HG03432 (cell line): ENCODE data around the gene POLE4.

Source experiments
- ATAC-seq: cut with Tn5 transposase; IDR thresholded peaks from one replicate; pipeline ENCODE4 v1.9.1; 2021; ENCODE audit warnings: mild to moderate bottlenecking, moderate library complexity; ENCODE audit not compliant: unreplicated experiment

The POLE4 gene

GRCh38 chr2:74985978-74986609 lies 27.7 kb downstream of the POLE4 start:
- no peak for ATAC-seq

DNA sequence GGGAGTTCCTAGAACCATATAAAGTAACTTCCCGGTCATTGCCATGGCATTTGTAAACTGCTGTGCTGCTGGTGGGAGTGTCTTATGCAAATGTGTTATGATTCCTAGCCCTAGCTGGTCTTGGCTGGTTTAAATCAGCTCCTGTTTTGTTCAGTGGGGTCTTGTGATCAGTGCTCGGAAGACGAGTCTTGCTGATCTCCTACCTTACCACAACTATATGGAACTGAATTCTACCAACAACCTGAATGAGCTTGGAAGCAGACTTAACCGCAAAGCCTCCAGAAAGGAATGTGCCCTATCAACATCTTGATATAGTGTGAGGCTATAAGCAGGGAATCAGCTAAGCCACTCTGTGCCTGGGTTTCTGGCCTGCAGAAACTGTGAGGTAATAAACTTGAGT lies 33.5 kb downstream of the POLE4 start:
- no peak for ATAC-seq

DNA sequence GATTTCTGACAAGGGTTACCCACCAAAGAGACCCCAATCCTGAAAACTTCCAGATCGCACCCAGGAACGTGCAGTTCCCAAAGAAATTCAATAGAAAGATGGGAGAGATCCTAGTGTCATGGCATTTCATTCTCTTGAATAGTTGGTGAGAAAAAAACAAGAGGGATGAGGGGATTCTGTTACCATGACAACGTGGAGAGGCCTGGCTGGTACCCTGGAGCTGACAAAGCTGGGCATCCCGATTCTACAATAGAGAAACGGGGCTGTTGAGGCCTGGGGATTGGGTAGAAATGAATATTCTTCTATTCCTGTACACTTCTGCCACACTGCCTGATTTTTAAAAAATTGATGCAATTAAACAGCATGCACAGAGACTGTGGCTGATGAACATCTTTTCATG lies 41.0 kb downstream of the POLE4 start:
- no peak for ATAC-seq

- no peak for ATAC-seq
Observed at GRCh38 chr2:75002007-75002406, 43.6 kb downstream of the POLE4 start.

DNA sequence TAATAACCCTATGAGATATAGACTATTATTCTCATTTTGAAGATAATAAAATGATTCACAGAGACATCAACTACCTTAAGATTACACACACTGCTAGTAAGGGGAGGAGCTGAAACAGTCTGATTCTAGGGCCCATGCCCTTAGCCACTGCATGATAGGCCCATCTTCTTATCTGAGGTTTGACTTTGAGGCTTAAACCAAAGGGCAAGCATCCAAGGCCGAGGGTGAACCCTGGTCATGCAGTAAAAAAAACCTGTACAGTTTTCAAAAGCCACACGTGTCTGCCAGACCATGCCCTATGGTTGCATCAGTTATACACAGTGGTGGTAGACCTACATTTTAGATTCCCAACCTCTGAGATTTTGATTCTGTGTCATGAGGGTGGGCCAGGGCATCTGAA lies 44.8 kb downstream of the POLE4 start:
- ATAC-seq = no peak

- ATAC-seq = no peak
Observed at GRCh38 chr2:75003773-75004172, 45.3 kb downstream of the POLE4 start.

DNA sequence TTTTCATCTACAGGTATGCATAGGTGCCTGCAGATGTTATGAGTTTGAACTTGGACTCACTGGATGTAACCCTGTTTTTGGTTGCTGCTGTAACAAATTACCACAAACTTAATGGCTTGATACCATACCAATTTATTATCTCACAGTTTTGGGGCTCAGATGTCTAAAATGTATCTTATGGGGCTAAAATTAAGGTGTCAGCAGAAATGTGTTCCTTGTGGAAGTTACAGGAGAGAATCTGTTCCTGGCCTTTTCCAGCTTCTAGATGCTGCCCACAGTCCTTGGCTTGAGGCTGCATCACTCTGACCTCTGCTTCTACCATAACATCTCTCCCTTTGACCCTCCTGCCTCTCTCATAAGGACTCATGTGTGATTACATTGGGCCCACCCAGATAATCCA lies 47.6 kb downstream of the POLE4 start:
- no peak for ATAC-seq

DNA sequence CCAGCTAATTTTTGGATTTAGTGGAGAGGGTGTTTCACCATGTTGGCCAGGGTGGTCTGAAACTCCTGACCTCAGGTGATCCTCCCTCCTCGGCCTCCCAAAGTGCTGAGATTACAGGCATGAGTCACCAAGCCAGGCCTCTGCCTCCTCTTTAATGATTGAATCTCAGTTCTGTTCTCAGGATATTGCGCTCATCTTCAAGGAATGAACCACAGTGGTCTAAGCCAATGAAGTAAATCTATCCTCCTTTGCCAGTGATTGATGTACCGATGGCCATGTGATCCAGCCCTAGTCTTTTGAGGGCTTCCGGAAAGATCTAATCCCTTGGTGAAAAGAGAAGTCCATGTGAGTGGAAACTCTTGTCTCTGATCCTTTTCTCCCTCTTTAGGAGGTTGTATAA lies 48.6 kb downstream of the POLE4 start:
- no peak for ATAC-seq

DNA sequence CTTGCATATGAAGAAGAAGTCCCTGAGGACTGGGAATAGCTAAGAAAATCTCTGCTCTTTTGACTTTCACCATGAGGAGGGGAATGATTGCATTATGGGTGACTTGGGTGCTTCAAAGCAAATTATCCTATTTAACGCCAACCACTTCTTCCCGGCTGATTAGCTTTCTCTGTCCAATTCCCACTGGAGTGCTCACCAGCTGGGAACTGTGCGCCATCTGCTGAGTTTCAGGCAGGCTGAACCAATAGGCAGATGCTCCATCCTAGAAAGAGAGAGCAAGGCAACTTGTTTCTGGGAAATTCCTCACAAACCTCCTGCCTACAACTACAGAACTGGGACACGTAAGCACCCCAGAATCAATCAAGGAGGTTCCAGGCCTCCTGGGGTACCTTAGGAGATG lies 49.4 kb downstream of the POLE4 start:
- ATAC-seq = no peak

DNA sequence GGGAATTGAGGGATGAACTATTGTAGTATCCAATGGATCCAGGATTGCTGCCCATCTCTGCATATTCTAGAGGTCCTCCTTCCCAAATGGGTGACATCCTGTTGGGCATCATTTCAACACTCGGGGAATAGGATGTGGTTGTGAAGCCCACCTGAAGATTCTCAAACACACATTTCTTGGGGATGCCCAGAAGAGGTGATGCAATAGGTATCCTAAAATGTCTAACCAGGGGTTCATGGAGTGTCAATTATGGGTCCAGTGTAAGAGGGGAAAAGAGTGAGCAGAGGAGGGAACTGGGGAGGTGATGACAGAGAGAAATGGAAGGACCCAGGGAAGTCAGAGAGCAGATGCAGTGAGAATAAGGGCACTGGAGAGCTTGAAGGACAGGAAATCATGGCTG lies 52.1 kb downstream of the POLE4 start:
- no peak for ATAC-seq

DNA sequence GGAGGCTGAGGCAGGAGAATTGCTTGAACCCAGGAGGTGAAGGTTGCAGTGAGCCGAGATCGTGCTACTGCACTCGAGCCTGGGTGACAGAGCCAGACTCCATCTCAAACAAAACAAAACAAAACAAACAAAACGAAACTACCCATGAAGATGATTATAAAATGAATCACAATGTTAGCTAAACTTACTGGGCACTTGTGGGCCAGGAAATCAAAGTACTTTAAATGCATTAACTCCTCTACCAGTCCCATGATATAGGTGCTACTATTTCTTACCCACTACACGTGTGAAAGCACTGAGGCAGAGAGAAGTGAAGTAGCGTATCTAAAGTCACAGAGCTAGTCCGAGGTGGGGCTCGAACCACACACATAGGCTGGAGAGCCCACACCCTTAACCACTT lies 53.6 kb downstream of the POLE4 start:
- ATAC-seq = no peak

- ATAC-seq = no peak
Observed at GRCh38 chr2:75018162-75018561, 59.7 kb downstream of the POLE4 start.
